H1 (cell line): ENCODE results near the gene QRICH1. TPM values are rescaled to one million over a fixed set of nuclear protein-coding genes. Genes with fewer than 3 reads are reported as not detected.

Experiments
- ASH2L ChIP-seq: fragments of 200-600, 300-600 bp; sonication (generic); IDR thresholded peaks from one replicate; pipeline ENCODE4 v1.7.1; 2017; ENCODE audit warnings: low read length
- CHD7 ChIP-seq: fragments of 300-600 bp; sonication (generic); IDR thresholded peaks from 2 replicates; pipeline ENCODE4 v1.7.1; 2012; ENCODE audit warnings: low read length, moderate library complexity, mild to moderate bottlenecking, inconsistent platforms; ENCODE audit not compliant: insufficient replicate concordance
- CREB1 ChIP-seq: IDR thresholded peaks from 2 replicates; pipeline ENCODE4 v1.6.1; 2012; ENCODE audit warnings: inconsistent platforms
- JUND ChIP-seq: IDR thresholded peaks from 2 replicates; pipeline ENCODE4 v1.6.1; 2011; ENCODE audit warnings: mild to moderate bottlenecking, improper control_type of control experiment, low read length
- MAFK ChIP-seq: IDR thresholded peaks from 2 replicates; pipeline ENCODE4 v1.6.1; 2012; ENCODE audit warnings: low read depth, mild to moderate bottlenecking, improper control_type of control experiment, low read length
- NRF1 ChIP-seq: IDR thresholded peaks from 2 replicates; pipeline ENCODE4 v1.6.1; 2011; ENCODE audit warnings: mild to moderate bottlenecking, low read depth, low read length, improper control_type of control experiment
- SIN3A ChIP-seq, 2 experiments: IDR thresholded peaks in 1 of 2; conservative IDR thresholded peaks in 1 of 2; 2 replicates each; pipeline ENCODE4 v1.6.1; 2011 to 2012; ENCODE audit warnings: low read length in 2 of 2, improper control_type of control experiment in 1 of 2, low read depth in 1 of 2, mild to moderate bottlenecking in 1 of 2
- SP4 ChIP-seq: IDR thresholded peaks from 2 replicates; pipeline ENCODE4 v1.6.1; 2012; ENCODE audit warnings: low read length, inconsistent platforms
- TAF7 ChIP-seq: optimal IDR thresholded peaks from 2 replicates; pipeline ENCODE3; 2011; ENCODE audit warnings: low read depth, mild to moderate bottlenecking, inconsistent platforms, low read length, moderate library complexity, borderline replicate concordance
- TBP ChIP-seq: IDR thresholded peaks from 2 replicates; pipeline ENCODE4 v1.6.1; 2011; ENCODE audit warnings: low read depth, low read length, improper control_type of control experiment
- TCF12 ChIP-seq: IDR thresholded peaks from 2 replicates; pipeline ENCODE4 v1.6.1; 2011; ENCODE audit warnings: low read depth, mild to moderate bottlenecking, low read length
- polyA plus RNA-seq, 7 experiments: library from polyadenylated mRNA; depleted of rRNA in 3 of 7; stranded (reverse) in 5 of 7; unstranded in 2 of 7; fragments of >200 nt in 5 of 7; fragments of 200-250 nt in 2 of 7; gene quantifications; 1 replicate in 5 of 7; 2 replicates in 1 of 7; 4 replicates in 1 of 7; pipeline versions ENCODE4 v1.2.1 to v1.2.3, GENCODE V29; 2011 to 2013; ENCODE audit warnings: missing spikeins in 2 of 7, mixed read lengths in 2 of 7
- total RNA-seq: library from RNA; stranded (reverse); fragmentation: NEBNext Ultra II Directional; extraction: Animal tissue kit (Norgen Biotek cat#: 25700); gene quantifications from 2 replicates; pipeline ENCODE4 v1.2.1, GENCODE V29; 2021
- TF ChIP-seq, protein P1 (sequence below): IDR thresholded peaks from 2 replicates; pipeline ENCODE4 v1.6.1; 2011; ENCODE audit warnings: low read length, improper control_type of control experiment

The QRICH1 gene
- total and polyA plus RNA-seq, 2 of the 8 experiments (the other 6 are each of a cell fraction or from before 2014, with no cell fraction given): 128 to 142 TPM

- TF ChIP-seq CHD7 (no peak), NRF1 (no peak), SP4 (no peak), TCF12 (no peak), TBP (no peak), CREB1 (no peak), ASH2L (no peak), MAFK (no peak), JUND (no peak), TAF7 (no peak), SIN3A (conservative IDR thresholded peaks at IDR 0.05 in 1 of 2, IDR thresholded peaks at IDR 0.05 in 1 of 2; ENCODE audit: low read depth in 1 of 2, low read length in 2 of 2) (no peak)
- TF ChIP-seq, protein P1, sequence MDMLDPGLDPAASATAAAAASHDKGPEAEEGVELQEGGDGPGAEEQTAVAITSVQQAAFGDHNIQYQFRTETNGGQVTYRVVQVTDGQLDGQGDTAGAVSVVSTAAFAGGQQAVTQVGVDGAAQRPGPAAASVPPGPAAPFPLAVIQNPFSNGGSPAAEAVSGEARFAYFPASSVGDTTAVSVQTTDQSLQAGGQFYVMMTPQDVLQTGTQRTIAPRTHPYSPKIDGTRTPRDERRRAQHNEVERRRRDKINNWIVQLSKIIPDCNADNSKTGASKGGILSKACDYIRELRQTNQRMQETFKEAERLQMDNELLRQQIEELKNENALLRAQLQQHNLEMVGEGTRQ: no peak
These were observed 25.2 kb upstream of the QRICH1 start (continued) for GRCh38 chr3:49119036-49119435.
